ENCODE measurements around the gene ZBTB16.

DNA sequence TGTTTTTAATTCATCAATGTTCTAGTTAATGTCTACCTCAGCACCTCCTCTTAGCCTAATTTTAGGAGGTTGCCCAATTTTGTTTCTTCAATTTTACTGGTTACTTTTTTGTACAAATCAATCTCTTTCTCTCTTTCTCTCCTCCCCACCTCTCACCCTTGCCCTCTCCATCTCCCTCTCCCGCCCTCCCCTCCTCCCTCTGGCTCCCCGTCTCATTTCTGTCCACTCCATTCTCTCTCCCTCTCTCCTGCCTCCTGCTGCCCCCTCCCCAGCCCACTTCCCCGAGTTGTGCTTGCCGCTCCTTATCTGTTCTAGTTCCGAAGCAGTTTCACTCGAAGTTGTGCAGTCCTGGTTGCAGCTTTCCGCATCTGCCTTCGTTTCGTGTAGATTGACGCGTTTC lies 195.8 kb downstream of the ZBTB16 start:
- TF ChIP-seq, protein P1, sequence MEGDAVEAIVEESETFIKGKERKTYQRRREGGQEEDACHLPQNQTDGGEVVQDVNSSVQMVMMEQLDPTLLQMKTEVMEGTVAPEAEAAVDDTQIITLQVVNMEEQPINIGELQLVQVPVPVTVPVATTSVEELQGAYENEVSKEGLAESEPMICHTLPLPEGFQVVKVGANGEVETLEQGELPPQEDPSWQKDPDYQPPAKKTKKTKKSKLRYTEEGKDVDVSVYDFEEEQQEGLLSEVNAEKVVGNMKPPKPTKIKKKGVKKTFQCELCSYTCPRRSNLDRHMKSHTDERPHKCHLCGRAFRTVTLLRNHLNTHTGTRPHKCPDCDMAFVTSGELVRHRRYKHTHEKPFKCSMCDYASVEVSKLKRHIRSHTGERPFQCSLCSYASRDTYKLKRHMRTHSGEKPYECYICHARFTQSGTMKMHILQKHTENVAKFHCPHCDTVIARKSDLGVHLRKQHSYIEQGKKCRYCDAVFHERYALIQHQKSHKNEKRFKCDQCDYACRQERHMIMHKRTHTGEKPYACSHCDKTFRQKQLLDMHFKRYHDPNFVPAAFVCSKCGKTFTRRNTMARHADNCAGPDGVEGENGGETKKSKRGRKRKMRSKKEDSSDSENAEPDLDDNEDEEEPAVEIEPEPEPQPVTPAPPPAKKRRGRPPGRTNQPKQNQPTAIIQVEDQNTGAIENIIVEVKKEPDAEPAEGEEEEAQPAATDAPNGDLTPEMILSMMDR (IDR thresholded peaks at IDR 0.05; ENCODE audit: low read depth, low read length, missing input control): no peak
- TF ChIP-seq HNF4A (conservative IDR thresholded peaks at IDR 0.05) (peak in 1 of 2 donors; percentile 35), GABPA (IDR thresholded peaks at IDR 0.05 in 1 of 2, conservative IDR thresholded peaks at IDR 0.05 in 1 of 2) (no peak), RAD21 (IDR thresholded peaks at IDR 0.05) (peak in 1 of 2 donors; percentile 29), EGR1 (IDR thresholded peaks at IDR 0.05; ENCODE audit: low read depth in 2 of 2) (no peak), TAF1 (conservative IDR thresholded peaks at IDR 0.05) (no peak), JUND (IDR thresholded peaks at IDR 0.05) (no peak), SP1 (IDR thresholded peaks at IDR 0.05) (no peak), RXRA (IDR thresholded peaks at IDR 0.05) (peak; percentile 17 to 52)
- TF ChIP-seq, protein P2, sequence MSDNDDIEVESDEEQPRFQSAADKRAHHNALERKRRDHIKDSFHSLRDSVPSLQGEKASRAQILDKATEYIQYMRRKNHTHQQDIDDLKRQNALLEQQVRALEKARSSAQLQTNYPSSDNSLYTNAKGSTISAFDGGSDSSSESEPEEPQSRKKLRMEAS (IDR thresholded peaks at IDR 0.05): no peak
- TF ChIP-seq, protein P3, sequence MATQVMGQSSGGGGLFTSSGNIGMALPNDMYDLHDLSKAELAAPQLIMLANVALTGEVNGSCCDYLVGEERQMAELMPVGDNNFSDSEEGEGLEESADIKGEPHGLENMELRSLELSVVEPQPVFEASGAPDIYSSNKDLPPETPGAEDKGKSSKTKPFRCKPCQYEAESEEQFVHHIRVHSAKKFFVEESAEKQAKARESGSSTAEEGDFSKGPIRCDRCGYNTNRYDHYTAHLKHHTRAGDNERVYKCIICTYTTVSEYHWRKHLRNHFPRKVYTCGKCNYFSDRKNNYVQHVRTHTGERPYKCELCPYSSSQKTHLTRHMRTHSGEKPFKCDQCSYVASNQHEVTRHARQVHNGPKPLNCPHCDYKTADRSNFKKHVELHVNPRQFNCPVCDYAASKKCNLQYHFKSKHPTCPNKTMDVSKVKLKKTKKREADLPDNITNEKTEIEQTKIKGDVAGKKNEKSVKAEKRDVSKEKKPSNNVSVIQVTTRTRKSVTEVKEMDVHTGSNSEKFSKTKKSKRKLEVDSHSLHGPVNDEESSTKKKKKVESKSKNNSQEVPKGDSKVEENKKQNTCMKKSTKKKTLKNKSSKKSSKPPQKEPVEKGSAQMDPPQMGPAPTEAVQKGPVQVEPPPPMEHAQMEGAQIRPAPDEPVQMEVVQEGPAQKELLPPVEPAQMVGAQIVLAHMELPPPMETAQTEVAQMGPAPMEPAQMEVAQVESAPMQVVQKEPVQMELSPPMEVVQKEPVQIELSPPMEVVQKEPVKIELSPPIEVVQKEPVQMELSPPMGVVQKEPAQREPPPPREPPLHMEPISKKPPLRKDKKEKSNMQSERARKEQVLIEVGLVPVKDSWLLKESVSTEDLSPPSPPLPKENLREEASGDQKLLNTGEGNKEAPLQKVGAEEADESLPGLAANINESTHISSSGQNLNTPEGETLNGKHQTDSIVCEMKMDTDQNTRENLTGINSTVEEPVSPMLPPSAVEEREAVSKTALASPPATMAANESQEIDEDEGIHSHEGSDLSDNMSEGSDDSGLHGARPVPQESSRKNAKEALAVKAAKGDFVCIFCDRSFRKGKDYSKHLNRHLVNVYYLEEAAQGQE (IDR thresholded peaks at IDR 0.05): peak; percentile 9
- TF ChIP-seq, protein P4, sequence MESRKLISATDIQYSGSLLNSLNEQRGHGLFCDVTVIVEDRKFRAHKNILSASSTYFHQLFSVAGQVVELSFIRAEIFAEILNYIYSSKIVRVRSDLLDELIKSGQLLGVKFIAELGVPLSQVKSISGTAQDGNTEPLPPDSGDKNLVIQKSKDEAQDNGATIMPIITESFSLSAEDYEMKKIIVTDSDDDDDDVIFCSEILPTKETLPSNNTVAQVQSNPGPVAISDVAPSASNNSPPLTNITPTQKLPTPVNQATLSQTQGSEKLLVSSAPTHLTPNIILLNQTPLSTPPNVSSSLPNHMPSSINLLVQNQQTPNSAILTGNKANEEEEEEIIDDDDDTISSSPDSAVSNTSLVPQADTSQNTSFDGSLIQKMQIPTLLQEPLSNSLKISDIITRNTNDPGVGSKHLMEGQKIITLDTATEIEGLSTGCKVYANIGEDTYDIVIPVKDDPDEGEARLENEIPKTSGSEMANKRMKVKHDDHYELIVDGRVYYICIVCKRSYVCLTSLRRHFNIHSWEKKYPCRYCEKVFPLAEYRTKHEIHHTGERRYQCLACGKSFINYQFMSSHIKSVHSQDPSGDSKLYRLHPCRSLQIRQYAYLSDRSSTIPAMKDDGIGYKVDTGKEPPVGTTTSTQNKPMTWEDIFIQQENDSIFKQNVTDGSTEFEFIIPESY (IDR thresholded peaks at IDR 0.05): no peak
- TF ChIP-seq, protein P5, sequence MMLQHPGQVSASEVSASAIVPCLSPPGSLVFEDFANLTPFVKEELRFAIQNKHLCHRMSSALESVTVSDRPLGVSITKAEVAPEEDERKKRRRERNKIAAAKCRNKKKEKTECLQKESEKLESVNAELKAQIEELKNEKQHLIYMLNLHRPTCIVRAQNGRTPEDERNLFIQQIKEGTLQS (IDR thresholded peaks at IDR 0.05): no peak

Data from liver (tissue), 3 donors.